H9 (cell line): ENCODE measurements around the gene EML5. TPM values are rescaled to one million over a fixed set of nuclear protein-coding genes. Genes with fewer than 3 reads are reported as not detected.
"Not testable (repeated sequence)": the region's sequence is repeated elsewhere in the genome, so short reads cannot be mapped to it uniquely, and the experiment has no call there.

Experiments
- DNase-seq: peaks from one replicate; pipeline ENCODE4 v3.0.0-alpha.2; 2017
- H2AFZ ChIP-seq: one replicate; pipeline ENCODE4 v1.6.1; 2013; ENCODE audit warnings: mild to moderate bottlenecking, low read length, control low read depth, moderate library complexity
- H2AK5ac ChIP-seq: 2 replicates; pipeline ENCODE4 v1.6.1; 2013; ENCODE audit warnings: low read length, control low read depth, mixed read lengths; ENCODE audit not compliant: insufficient read length
- H2BK120ac ChIP-seq: one replicate; pipeline ENCODE4 v1.6.1; 2013; ENCODE audit warnings: low read depth, mild to moderate bottlenecking, low read length, control low read depth, inconsistent platforms; ENCODE audit not compliant: poor library complexity, severe bottlenecking
- H2BK12ac ChIP-seq: 2 replicates; pipeline ENCODE4 v1.6.1; 2013; ENCODE audit warnings: low read length, control low read depth, mixed read lengths, low read depth; ENCODE audit not compliant: insufficient read length
- H2BK15ac ChIP-seq: 2 replicates; pipeline ENCODE4 v1.6.1; 2013; ENCODE audit warnings: low read depth, low read length, control low read depth
- H2BK20ac ChIP-seq: one replicate; pipeline ENCODE4 v1.6.1; 2013; ENCODE audit warnings: low read depth, mild to moderate bottlenecking, low read length, control low read depth, inconsistent platforms; ENCODE audit not compliant: poor library complexity, severe bottlenecking
- H2BK5ac ChIP-seq: 2 replicates; pipeline ENCODE4 v1.6.1; 2013; ENCODE audit warnings: low read length, control low read depth, mixed read lengths; ENCODE audit not compliant: insufficient read length
- H3K14ac ChIP-seq: 2 replicates; pipeline ENCODE4 v1.6.1; 2013; ENCODE audit warnings: low read length, control low read depth; ENCODE audit not compliant: insufficient read depth
- H3K18ac ChIP-seq: 2 replicates; pipeline ENCODE4 v1.6.1; 2013; ENCODE audit warnings: low read depth, mild to moderate bottlenecking, mixed read lengths, low read length, control low read depth; ENCODE audit not compliant: insufficient read length
- H3K23ac ChIP-seq: 2 replicates; pipeline ENCODE4 v1.6.1; 2013; ENCODE audit warnings: low read length, control low read depth, mixed read lengths, low read depth; ENCODE audit not compliant: insufficient read length
- H3K23me2 ChIP-seq: 2 replicates; pipeline ENCODE4 v1.6.1; 2013; ENCODE audit warnings: low read depth, mild to moderate bottlenecking, mixed read lengths, low read length, control low read depth; ENCODE audit not compliant: insufficient read length, poor library complexity, severe bottlenecking
- H3K27ac ChIP-seq: 2 replicates; pipeline ENCODE4 v1.5.1; 2013; ENCODE audit warnings: low read length, control low read depth, mixed read lengths, low read depth; ENCODE audit not compliant: insufficient read length
- H3K27me3 ChIP-seq: 2 replicates; pipeline ENCODE4 v1.6.1; 2013; ENCODE audit warnings: low read length, control low read depth, inconsistent platforms; ENCODE audit not compliant: insufficient read depth
- H3K4ac ChIP-seq: 2 replicates; pipeline ENCODE4 v1.6.1; 2013; ENCODE audit warnings: low read depth, mild to moderate bottlenecking, control low read depth, inconsistent platforms, low read length, moderate library complexity
- H3K4me1 ChIP-seq: 2 replicates; pipeline ENCODE4 v1.6.1; 2013; ENCODE audit warnings: low read length, control low read depth, inconsistent platforms; ENCODE audit not compliant: insufficient read depth
- H3K4me2 ChIP-seq: 2 replicates; pipeline ENCODE4 v1.6.1; 2013; ENCODE audit warnings: low read length, control low read depth, mixed read lengths; ENCODE audit not compliant: insufficient read length, insufficient read depth
- H3K56ac ChIP-seq: 2 replicates; pipeline ENCODE4 v1.6.1; 2013; ENCODE audit warnings: low read depth, mild to moderate bottlenecking, mixed read lengths, low read length, control low read depth; ENCODE audit not compliant: insufficient read length
- H3K79me1 ChIP-seq: 2 replicates; pipeline ENCODE4 v1.6.1; 2013; ENCODE audit warnings: low read depth, mild to moderate bottlenecking, moderate library complexity, low read length, control low read depth, inconsistent platforms; ENCODE audit not compliant: insufficient read depth, poor library complexity, severe bottlenecking
- H3K79me2 ChIP-seq: 2 replicates; pipeline ENCODE4 v1.6.1; 2013; ENCODE audit warnings: low read length, control low read depth, inconsistent platforms; ENCODE audit not compliant: insufficient read depth
- H3K9ac ChIP-seq: 2 replicates; pipeline ENCODE4 v1.6.1; 2013; ENCODE audit warnings: low read length, control low read depth, mixed read lengths; ENCODE audit not compliant: insufficient read length; ENCODE audit errors: extremely low read depth
- H3K9me3 ChIP-seq: one replicate; pipeline ENCODE4 v1.6.1; 2013; ENCODE audit warnings: low read depth, low read length, inconsistent platforms; ENCODE audit not compliant: control insufficient read depth
- H3T11ph ChIP-seq: one replicate; pipeline ENCODE4 v1.6.1; 2013; ENCODE audit warnings: mild to moderate bottlenecking, low read length, control low read depth, inconsistent platforms
- H4K20me1 ChIP-seq: one replicate; pipeline ENCODE4 v1.6.1; 2013; ENCODE audit not compliant: control insufficient read depth, insufficient read length, insufficient read depth
- H4K5ac ChIP-seq: 2 replicates; pipeline ENCODE4 v1.6.1; 2013; ENCODE audit warnings: low read depth, mild to moderate bottlenecking, mixed read lengths, low read length, control low read depth; ENCODE audit not compliant: insufficient read length
- H4K8ac ChIP-seq: replicated peaks from 2 replicates; pipeline ENCODE4 v1.6.1; 2013; ENCODE audit warnings: low read length, control low read depth, mixed read lengths, low read depth; ENCODE audit not compliant: insufficient read length
- H4K91ac ChIP-seq: 2 replicates; pipeline ENCODE4 v1.6.1; 2013; ENCODE audit warnings: low read depth, mild to moderate bottlenecking, moderate library complexity, mixed read lengths, low read length, control low read depth; ENCODE audit not compliant: insufficient read length
- H3K27ac Mint-ChIP-seq, 3 experiments: 2 replicates in 2 of 3; 3 replicates in 1 of 3; pipeline ENCODE4 v1.8.0; 2020 to 2021; ENCODE audit warnings: mixed read lengths in 3 of 3, mild to moderate bottlenecking in 1 of 3, moderate library complexity in 1 of 3
- H3K27me3 Mint-ChIP-seq: 2 replicates; pipeline ENCODE4 v1.8.0; 2021; ENCODE audit warnings: low read depth, mild to moderate bottlenecking, moderate library complexity, mixed read lengths
- H3K36me3 Mint-ChIP-seq, 3 experiments: 2 replicates in 2 of 3; 3 replicates in 1 of 3; pipeline ENCODE4 v1.8.0; 2020 to 2021; ENCODE audit warnings: low read depth in 3 of 3, mixed read lengths in 3 of 3; ENCODE audit not compliant: insufficient read depth in 1 of 3
- H3K4me1 Mint-ChIP-seq, 2 experiments: 2 replicates each; pipeline ENCODE4 v1.8.0; 2020; ENCODE audit warnings: mixed read lengths in 2 of 2
- H3K4me3 Mint-ChIP-seq, 2 experiments: 2 replicates in 1 of 2; 3 replicates in 1 of 2; pipeline ENCODE4 v1.8.0; 2020 to 2021; ENCODE audit warnings: mild to moderate bottlenecking in 2 of 2, mixed read lengths in 2 of 2, moderate library complexity in 1 of 2
- H3K9me3 Mint-ChIP-seq, 2 experiments: 2 replicates in 1 of 2; 3 replicates in 1 of 2; pipeline ENCODE4 v1.8.0; 2020; ENCODE audit warnings: mild to moderate bottlenecking in 2 of 2, mixed read lengths in 2 of 2, moderate library complexity in 1 of 2
- WGBS: extraction: QIAGEN DNeasy Blood & Tissue Kit; methylation state at CpG from one replicate; pipeline ENCODE4 v1.1.7; 2013; ENCODE audit warnings: missing lambda C conversion rate, low lambda C conversion rate, mixed read lengths; ENCODE audit not compliant: insufficient read length; ENCODE audit errors: extremely low coverage; 5-methylcytosine and 5-hydroxymethylcytosine counted together
- total RNA-seq: library from RNA; stranded (reverse); gene quantifications from 2 replicates; pipeline ENCODE4 v1.2.1, GENCODE V29; 2021
- TF ChIP-seq, protein P1 (sequence below): fragments of 200-600 bp; sonication (generic); conservative IDR thresholded peaks from 3 replicates; pipeline ENCODE4 v1.8.0; 2021; ENCODE audit warnings: antibody characterized with exemption, mild to moderate bottlenecking

EML5 gene
- total RNA-seq, 1 experiment from 2014 or later = 0.81 TPM

DNA sequence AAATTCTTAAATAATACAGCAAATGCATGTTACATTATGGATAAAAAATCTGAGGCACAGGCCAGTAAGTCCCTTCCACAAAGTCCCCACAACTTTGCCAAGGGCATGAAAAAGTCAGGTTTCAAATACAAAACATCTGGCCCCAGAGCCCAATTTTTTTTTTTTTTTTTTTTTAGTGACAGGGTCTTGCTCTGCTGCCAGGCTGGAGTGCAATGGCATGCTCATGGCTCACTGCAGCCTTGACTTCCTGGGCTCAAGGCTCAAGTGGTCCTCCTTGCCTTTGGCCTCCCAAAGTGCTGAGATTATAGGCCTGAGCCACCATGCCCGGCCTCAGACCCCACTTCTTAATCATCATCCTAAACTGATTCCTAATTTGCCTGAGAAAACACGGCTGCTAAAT lies 28.6 kb upstream of the EML5 start:
- TF ChIP-seq, protein P1, sequence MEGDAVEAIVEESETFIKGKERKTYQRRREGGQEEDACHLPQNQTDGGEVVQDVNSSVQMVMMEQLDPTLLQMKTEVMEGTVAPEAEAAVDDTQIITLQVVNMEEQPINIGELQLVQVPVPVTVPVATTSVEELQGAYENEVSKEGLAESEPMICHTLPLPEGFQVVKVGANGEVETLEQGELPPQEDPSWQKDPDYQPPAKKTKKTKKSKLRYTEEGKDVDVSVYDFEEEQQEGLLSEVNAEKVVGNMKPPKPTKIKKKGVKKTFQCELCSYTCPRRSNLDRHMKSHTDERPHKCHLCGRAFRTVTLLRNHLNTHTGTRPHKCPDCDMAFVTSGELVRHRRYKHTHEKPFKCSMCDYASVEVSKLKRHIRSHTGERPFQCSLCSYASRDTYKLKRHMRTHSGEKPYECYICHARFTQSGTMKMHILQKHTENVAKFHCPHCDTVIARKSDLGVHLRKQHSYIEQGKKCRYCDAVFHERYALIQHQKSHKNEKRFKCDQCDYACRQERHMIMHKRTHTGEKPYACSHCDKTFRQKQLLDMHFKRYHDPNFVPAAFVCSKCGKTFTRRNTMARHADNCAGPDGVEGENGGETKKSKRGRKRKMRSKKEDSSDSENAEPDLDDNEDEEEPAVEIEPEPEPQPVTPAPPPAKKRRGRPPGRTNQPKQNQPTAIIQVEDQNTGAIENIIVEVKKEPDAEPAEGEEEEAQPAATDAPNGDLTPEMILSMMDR = no peak
- Mint-ChIP-seq H3K36me3 (no peaks in the 10 kb centered on the region), H3K27ac (no peak overlapping the region), H3K27me3 (peaks cover 25% of the 10 kb centered on the region), H3K4me1 (peaks cover 7 to 9% of the 10 kb centered on the region in 2 experiments), H3K9me3 (no peaks in the 10 kb centered on the region), H3K4me3 (no peak overlapping the region)
- no CpG with 5 or more reads among the region's 2 CpGs for WGBS
- H2BK12ac ChIP-seq = no peak overlapping the region
- no peaks in the 10 kb centered on the region for H4K20me1 ChIP-seq
- no peaks in the 10 kb centered on the region for H3K27me3 ChIP-seq
- H2BK120ac ChIP-seq = no peak overlapping the region
- H3T11ph ChIP-seq = no peak overlapping the region
- H3K4ac ChIP-seq = no peak overlapping the region
- H3K56ac ChIP-seq = no peak overlapping the region
- H3K27ac ChIP-seq = no peak overlapping the region
- DNase-seq = no peak
- H2BK5ac ChIP-seq = no peak overlapping the region
- no peak overlapping the region for H3K4me2 ChIP-seq
- no peak overlapping the region for H4K91ac ChIP-seq
- no peak overlapping the region for H3K18ac ChIP-seq
- H2AFZ ChIP-seq = no peak overlapping the region
- H3K23ac ChIP-seq = no peak overlapping the region
- H3K79me1 ChIP-seq = no peaks in the 10 kb centered on the region
- H2AK5ac ChIP-seq = no peak overlapping the region
- H4K8ac ChIP-seq = no peak overlapping the region
- no peak overlapping the region for H2BK15ac ChIP-seq
- H4K5ac ChIP-seq = no peak overlapping the region
- peaks cover 11% of the 10 kb centered on the region for H3K23me2 ChIP-seq
- no peak overlapping the region for H3K14ac ChIP-seq
- no peak overlapping the region for H3K9ac ChIP-seq
- H3K9me3 ChIP-seq = no peaks in the 10 kb centered on the region
- no peak overlapping the region for H2BK20ac ChIP-seq
- H3K79me2 ChIP-seq = no peaks in the 10 kb centered on the region
- H3K4me1 ChIP-seq = no peaks in the 10 kb centered on the region

DNA sequence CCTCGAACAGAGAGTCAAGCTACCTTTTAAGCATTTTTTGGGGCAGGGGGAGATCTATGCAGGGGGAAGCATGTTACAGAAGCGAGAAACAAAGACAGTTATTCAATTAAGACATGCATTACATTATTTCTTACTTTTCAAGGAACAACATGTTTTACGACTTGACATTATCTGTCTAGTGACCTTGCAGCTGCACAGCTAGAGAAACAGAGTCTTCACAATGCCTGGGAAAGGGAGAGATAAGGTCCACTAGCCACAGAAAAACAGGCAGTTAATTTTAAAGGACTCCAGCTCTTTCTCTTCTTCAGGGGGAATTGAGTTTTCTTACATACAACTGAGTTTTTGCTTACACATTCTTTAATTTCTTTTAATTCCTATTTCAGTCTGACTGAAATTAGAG lies 26.9 kb upstream of the EML5 start:
- H2BK12ac ChIP-seq = not testable (repeated sequence)

More for the DNA sequence above, 26.9 kb upstream of the EML5 start:
- H4K20me1 ChIP-seq, H3K23ac ChIP-seq, H3K4me1 ChIP-seq, H3K56ac ChIP-seq, H3K4me2 ChIP-seq, H3K4me3 Mint-ChIP-seq, H3K9me3 ChIP-seq, H4K91ac ChIP-seq, H3K9ac ChIP-seq, H3T11ph ChIP-seq, H3K36me3 Mint-ChIP-seq, H2AFZ ChIP-seq, H2BK15ac ChIP-seq, H3K79me2 ChIP-seq, H4K8ac ChIP-seq, H3K4me1 Mint-ChIP-seq, H3K27ac ChIP-seq, H3K18ac ChIP-seq, H4K5ac ChIP-seq, H2BK5ac ChIP-seq, H2BK20ac ChIP-seq, H3K27me3 ChIP-seq, H2BK120ac ChIP-seq, H2AK5ac ChIP-seq, H3K9me3 Mint-ChIP-seq, H3K23me2 ChIP-seq, H3K79me1 ChIP-seq, DNase-seq, H3K27ac Mint-ChIP-seq, H3K14ac ChIP-seq, H3K4ac ChIP-seq: not testable (repeated sequence)
- WGBS = no CpG with 5 or more reads among the region's 3 CpGs
- peaks cover 25% of the 10 kb centered on the region for H3K27me3 Mint-ChIP-seq
